ENCODE measurements around the gene OR51I2. TPM values are rescaled to one million over a fixed set of nuclear protein-coding genes. Genes with fewer than 3 reads are reported as not detected.

The OR51I2 gene, protein sequence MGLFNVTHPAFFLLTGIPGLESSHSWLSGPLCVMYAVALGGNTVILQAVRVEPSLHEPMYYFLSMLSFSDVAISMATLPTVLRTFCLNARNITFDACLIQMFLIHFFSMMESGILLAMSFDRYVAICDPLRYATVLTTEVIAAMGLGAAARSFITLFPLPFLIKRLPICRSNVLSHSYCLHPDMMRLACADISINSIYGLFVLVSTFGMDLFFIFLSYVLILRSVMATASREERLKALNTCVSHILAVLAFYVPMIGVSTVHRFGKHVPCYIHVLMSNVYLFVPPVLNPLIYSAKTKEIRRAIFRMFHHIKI
- polyA plus RNA-seq (2013, experiment 1 of 2): not detected
- polyA plus RNA-seq (2013, experiment 2 of 2): not detected

DNA sequence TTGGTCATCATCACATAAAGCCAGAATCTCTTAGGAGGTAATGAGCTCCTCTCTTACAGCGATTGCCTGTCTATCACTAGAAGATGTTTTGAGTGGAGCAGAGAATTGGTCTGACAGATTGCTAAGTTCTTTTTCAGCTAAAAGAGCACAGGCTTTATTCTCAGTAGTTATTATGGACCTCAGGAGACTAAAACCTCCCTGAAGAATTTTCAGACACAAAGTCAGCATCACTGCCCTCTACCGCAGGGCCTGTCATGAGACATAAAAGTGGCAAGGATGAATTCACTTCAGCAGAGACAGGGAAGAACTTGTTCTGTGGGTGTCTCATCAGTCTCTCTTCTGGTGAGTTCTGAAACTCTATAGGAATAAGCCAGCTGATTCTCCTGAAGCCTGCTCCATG is at the start of gene OR51I2:
TSS of gene OR51I2 (plus strand) at position 301 of the 400 bp plus-strand sequence. CDS start 4,166 bp downstream, outside the sequence.
- H3K4me1 ChIP-seq (ENCODE audit: control insufficient read depth, insufficient read depth, low read length, poor library complexity, severe bottlenecking): no peaks in the 10 kb centered on the region
- H3K27ac ChIP-seq (ENCODE audit: low read depth, low read length, severe bottlenecking): no peak within 1 kb of the TSS
- H3K36me3 ChIP-seq (ENCODE audit: control insufficient read depth, insufficient read depth, low read length): no peaks in the 10 kb centered on the region
- H3K4me3 ChIP-seq (ENCODE audit: extremely low read depth, insufficient read depth, low read length, poor library complexity, severe bottlenecking): no peak within 1 kb of the TSS
- H3K9me3 ChIP-seq (ENCODE audit: control insufficient read depth, low read length): no peaks in the 10 kb centered on the region
- WGBS, 2 experiments (ENCODE audit: insufficient coverage in 2 of 2): 100% methylated on average over 1 of the region's 2 CpGs; no CpG with 5 or more reads in 1 of the 2 experiments

GRCh38 chr11:5405173-5405572 is 44.0 kb upstream of the OR51I2 start:
- Histone ChIP-seq H3K4me3 (ENCODE audit: extremely low read depth, insufficient read depth, low read length, poor library complexity, severe bottlenecking) (no peak overlapping the region), H3K9me3 (ENCODE audit: control insufficient read depth, low read length) (no peaks in the 10 kb centered on the region), H3K27ac (ENCODE audit: low read depth, low read length, severe bottlenecking) (no peak overlapping the region), H3K4me1 (ENCODE audit: control insufficient read depth, insufficient read depth, low read length, poor library complexity, severe bottlenecking) (no peaks in the 10 kb centered on the region), H3K36me3 (ENCODE audit: control insufficient read depth, insufficient read depth, low read length) (no peaks in the 10 kb centered on the region)

GRCh38 chr11:5420993-5421392 is 28.1 kb upstream of the OR51I2 start:
- 70 to 77% methylated on average over 5 of the region's 5 CpGs for WGBS, 2 experiments (ENCODE audit: insufficient coverage in 2 of 2)
- Histone ChIP-seq H3K27ac (ENCODE audit: low read depth, low read length, severe bottlenecking) (no peak overlapping the region), H3K4me3 (ENCODE audit: extremely low read depth, insufficient read depth, low read length, poor library complexity, severe bottlenecking) (no peak overlapping the region), H3K4me1 (ENCODE audit: control insufficient read depth, insufficient read depth, low read length, poor library complexity, severe bottlenecking) (no peaks in the 10 kb centered on the region), H3K9me3 (ENCODE audit: control insufficient read depth, low read length) (no peaks in the 10 kb centered on the region), H3K36me3 (ENCODE audit: control insufficient read depth, insufficient read depth, low read length) (no peaks in the 10 kb centered on the region)

DNA sequence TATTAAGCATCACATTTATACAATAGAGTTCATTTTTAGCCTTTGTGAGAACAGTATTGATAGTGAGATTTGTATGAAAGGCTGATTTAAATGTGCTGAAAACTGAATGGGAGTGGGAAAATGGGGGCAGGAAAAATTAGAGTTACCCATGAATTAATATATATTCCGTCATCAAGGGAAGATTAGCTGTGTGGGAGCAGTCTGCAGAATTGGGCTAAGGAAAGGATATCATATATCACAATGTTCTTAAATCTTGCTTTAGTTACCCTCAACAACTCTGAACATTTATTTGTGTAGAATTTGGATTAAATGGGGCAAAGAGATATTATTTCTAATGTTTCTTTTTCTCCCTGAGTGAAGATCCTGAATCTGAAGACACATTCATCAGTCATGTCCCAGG is 27.3 kb upstream of the OR51I2 start, which contains the start of gene OR51Q1:
TSS of gene OR51Q1 (plus strand) at position 301 of the 400 bp plus-strand sequence. CDS start at position 391, 90 bp downstream.
- Histone ChIP-seq H3K9me3 (ENCODE audit: control insufficient read depth, low read length) (no peaks in the 10 kb centered on the region), H3K4me1 (ENCODE audit: control insufficient read depth, insufficient read depth, low read length, poor library complexity, severe bottlenecking) (no peaks in the 10 kb centered on the region)
- no CpG with 5 or more reads among the region's 1 CpG for WGBS, 2 experiments (ENCODE audit: insufficient coverage in 2 of 2)

GRCh38 chr11:5423131-5423530 is 26.0 kb upstream of the OR51I2 start:
- no peaks in the 10 kb centered on the region for H3K9me3 ChIP-seq (ENCODE audit: control insufficient read depth, low read length)
- no peaks in the 10 kb centered on the region for H3K36me3 ChIP-seq (ENCODE audit: control insufficient read depth, insufficient read depth, low read length)
- no peak overlapping the region for H3K27ac ChIP-seq (ENCODE audit: low read depth, low read length, severe bottlenecking)
- 92 to 100% methylated on average over 1 to 3 of the region's 3 CpGs for WGBS, 2 experiments (ENCODE audit: insufficient coverage in 2 of 2)
- H3K4me1 ChIP-seq (ENCODE audit: control insufficient read depth, insufficient read depth, low read length, poor library complexity, severe bottlenecking): no peaks in the 10 kb centered on the region
- H3K4me3 ChIP-seq (ENCODE audit: extremely low read depth, insufficient read depth, low read length, poor library complexity, severe bottlenecking): no peak overlapping the region

More for the DNA sequence above, 27.3 kb upstream of the OR51I2 start, which contains the start of gene OR51Q1:
- no peak within 1 kb of the TSS for H3K4me3 ChIP-seq (ENCODE audit: extremely low read depth, insufficient read depth, low read length, poor library complexity, severe bottlenecking)
- no peak within 1 kb of the TSS for H3K27ac ChIP-seq (ENCODE audit: low read depth, low read length, severe bottlenecking)
- no peaks in the 10 kb centered on the region for H3K36me3 ChIP-seq (ENCODE audit: control insufficient read depth, insufficient read depth, low read length)

DNA sequence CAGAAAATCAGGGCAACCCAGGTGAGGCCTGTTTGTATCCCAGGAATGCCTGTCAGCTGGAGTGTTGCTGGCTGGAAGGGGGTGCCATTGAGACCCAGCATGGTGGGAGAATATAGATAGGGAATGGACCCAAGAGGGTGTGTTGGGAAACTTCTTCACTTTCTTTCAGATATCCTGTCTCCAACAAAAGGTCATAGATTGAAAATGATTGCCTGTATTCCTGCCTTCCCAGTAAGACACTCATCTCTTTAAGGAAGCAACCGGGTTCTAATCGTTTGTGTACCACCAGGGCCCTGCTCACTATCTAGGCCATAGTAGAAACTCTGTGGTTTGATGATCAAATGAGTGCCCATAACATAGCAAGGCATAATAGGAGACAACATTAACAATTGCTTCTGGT is 7.7 kb upstream of the OR51I2 start, which contains the start of gene OR51I1:
TSS of gene OR51I1 (minus strand) at position 101 of the 400 bp plus-strand sequence. CDS start at position 101, 0 bp downstream.
- no peak within 1 kb of the TSS for H3K27ac ChIP-seq (ENCODE audit: low read depth, low read length, severe bottlenecking)
- no peaks in the 10 kb centered on the region for H3K4me1 ChIP-seq (ENCODE audit: control insufficient read depth, insufficient read depth, low read length, poor library complexity, severe bottlenecking)
- no peaks in the 10 kb centered on the region for H3K9me3 ChIP-seq (ENCODE audit: control insufficient read depth, low read length)
- no peaks in the 10 kb centered on the region for H3K36me3 ChIP-seq (ENCODE audit: control insufficient read depth, insufficient read depth, low read length)
- WGBS, 2 experiments (ENCODE audit: insufficient coverage in 2 of 2): no CpG with 5 or more reads among the region's 2 CpGs
- H3K4me3 ChIP-seq (ENCODE audit: extremely low read depth, insufficient read depth, low read length, poor library complexity, severe bottlenecking): no peak within 1 kb of the TSS

GRCh38 chr11:5443835-5444393 is 5.2 kb upstream of the OR51I2 start:
- H3K27ac ChIP-seq (ENCODE audit: low read depth, low read length, severe bottlenecking): no peak overlapping the region
- no peaks in the 10 kb centered on the region for H3K9me3 ChIP-seq (ENCODE audit: control insufficient read depth, low read length)
- H3K36me3 ChIP-seq (ENCODE audit: control insufficient read depth, insufficient read depth, low read length): no peaks in the 10 kb centered on the region
- H3K4me1 ChIP-seq (ENCODE audit: control insufficient read depth, insufficient read depth, low read length, poor library complexity, severe bottlenecking): no peaks in the 10 kb centered on the region
- H3K4me3 ChIP-seq (ENCODE audit: extremely low read depth, insufficient read depth, low read length, poor library complexity, severe bottlenecking): no peak overlapping the region
- 67 to 83% methylated on average over 1 of the region's 2 CpGs for WGBS, 2 experiments (ENCODE audit: insufficient coverage in 2 of 2)

DNA sequence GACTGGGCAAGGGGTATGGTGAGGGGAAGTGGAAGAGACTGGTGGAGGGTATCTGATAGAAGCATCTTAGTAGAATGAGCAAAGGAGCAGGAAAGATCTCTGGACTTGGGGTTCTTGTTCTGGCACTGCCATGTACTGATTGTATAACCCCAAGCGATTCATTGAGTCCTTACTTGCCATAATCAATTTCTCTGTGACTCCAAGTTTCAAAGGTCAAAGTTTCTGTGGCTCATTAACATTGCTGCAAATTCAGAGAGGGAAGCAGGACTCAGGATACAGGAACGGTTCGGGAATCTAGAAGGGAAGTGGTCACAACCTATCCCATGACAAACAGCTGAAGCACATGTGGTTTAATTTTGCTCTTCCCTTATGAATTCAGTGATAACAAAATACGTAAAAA is 309 bp downstream of the OR51I2 start:
- Histone ChIP-seq H3K27ac (ENCODE audit: low read depth, low read length, severe bottlenecking) (no peak overlapping the region), H3K36me3 (ENCODE audit: control insufficient read depth, insufficient read depth, low read length) (no peaks in the 10 kb centered on the region), H3K9me3 (ENCODE audit: control insufficient read depth, low read length) (no peaks in the 10 kb centered on the region), H3K4me3 (ENCODE audit: extremely low read depth, insufficient read depth, low read length, poor library complexity, severe bottlenecking) (no peak overlapping the region), H3K4me1 (ENCODE audit: control insufficient read depth, insufficient read depth, low read length, poor library complexity, severe bottlenecking) (no peaks in the 10 kb centered on the region)
- 90 to 100% methylated on average over 1 to 2 of the region's 4 CpGs for WGBS, 2 experiments (ENCODE audit: insufficient coverage in 2 of 2)

- 84 to 94% methylated on average over 7 to 14 of the region's 14 CpGs for WGBS, 2 experiments (ENCODE audit: insufficient coverage in 2 of 2)
- Histone ChIP-seq H3K4me1 (ENCODE audit: control insufficient read depth, insufficient read depth, low read length, poor library complexity, severe bottlenecking) (no peaks in the 10 kb centered on the region), H3K9me3 (ENCODE audit: control insufficient read depth, low read length) (no peaks in the 10 kb centered on the region), H3K27ac (ENCODE audit: low read depth, low read length, severe bottlenecking) (no peak overlapping the region), H3K4me3 (ENCODE audit: extremely low read depth, insufficient read depth, low read length, poor library complexity, severe bottlenecking) (no peak overlapping the region), H3K36me3 (ENCODE audit: control insufficient read depth, insufficient read depth, low read length) (no peaks in the 10 kb centered on the region)
Observed at GRCh38 chr11:5460983-5461621, 12.0 kb downstream of the OR51I2 start.

- no peak overlapping the region for H3K27ac ChIP-seq (ENCODE audit: low read depth, low read length, severe bottlenecking)
- H3K4me1 ChIP-seq (ENCODE audit: control insufficient read depth, insufficient read depth, low read length, poor library complexity, severe bottlenecking): no peaks in the 10 kb centered on the region
- H3K4me3 ChIP-seq (ENCODE audit: extremely low read depth, insufficient read depth, low read length, poor library complexity, severe bottlenecking): no peak overlapping the region
- 60 to 67% methylated on average over 1 to 2 of the region's 2 CpGs for WGBS, 2 experiments (ENCODE audit: insufficient coverage in 2 of 2)
- H3K9me3 ChIP-seq (ENCODE audit: control insufficient read depth, low read length): no peaks in the 10 kb centered on the region
- no peaks in the 10 kb centered on the region for H3K36me3 ChIP-seq (ENCODE audit: control insufficient read depth, insufficient read depth, low read length)
Observed at GRCh38 chr11:5467527-5467926, 18.4 kb downstream of the OR51I2 start.

Measured in mesodermal cell (in vitro differentiated cells).